Heart right ventricle (tissue), 16 donors: Measurements from ENCODE around the gene HOXB9. TPM values are rescaled to one million over a fixed set of nuclear protein-coding genes. Genes with fewer than 3 reads are reported as not detected.

Source experiments
- ATAC-seq, 8 donors: fragments of 200-7000 bp; cut with Tn5 transposase; one replicate each; pipeline ENCODE4 v1.9.1; 2020; ENCODE audit warnings: mild to moderate bottlenecking in 8 of 8, moderate library complexity in 8 of 8, moderate number of reproducible peaks in 1 of 8
- DNase-seq, 2 donors: peaks; one replicate each; pipeline ENCODE4 v3.0.0-alpha.2; 2020
- H3K27ac ChIP-seq, 10 donors: fragments of 200-600 bp; sonication (generic) in 2 of 10; one replicate each; pipeline versions ENCODE4 v1.5.0 to v1.8.0; 2020 to 2022; ENCODE audit warnings: mild to moderate bottlenecking in 3 of 10
- H3K27me3 ChIP-seq, 7 donors: fragments of 200-600 bp; one replicate each; pipeline ENCODE4 v1.8.0; 2021 to 2022; ENCODE audit warnings: mild to moderate bottlenecking in 2 of 7
- H3K36me3 ChIP-seq, 9 donors: fragments of 200-600 bp; sonication (generic) in 1 of 9; one replicate each; pipeline versions ENCODE4 v1.5.0 to v1.8.0; 2020 to 2022; ENCODE audit warnings: mild to moderate bottlenecking in 2 of 9
- H3K4me1 ChIP-seq, 9 donors: fragments of 200-600 bp; sonication (generic) in 1 of 9; one replicate each; pipeline versions ENCODE4 v1.5.0 to v1.8.0; 2020 to 2022; ENCODE audit warnings: mild to moderate bottlenecking in 4 of 9
- H3K4me3 ChIP-seq, 10 donors: fragments of 200-600 bp; sonication (generic) in 2 of 10; one replicate each; pipeline versions ENCODE4 v1.5.0 to v1.8.0; 2020 to 2022; ENCODE audit warnings: mild to moderate bottlenecking in 7 of 10, moderate library complexity in 2 of 10
- H3K9me3 ChIP-seq, 11 donors: fragments of 200-600 bp in 10 of 11; sonication (generic) in 2 of 11; one replicate each; pipeline versions ENCODE4 v1.5.0 to v1.8.0; 2013 to 2022; ENCODE audit warnings: mild to moderate bottlenecking in 2 of 11, control low read depth in 1 of 11, moderate library complexity in 1 of 11
- WGBS, 2 donors: extraction: QIAGEN DNeasy Blood & Tissue Kit; methylation state at CpG; one replicate each; pipeline ENCODE4 v1.1.7; 2013; ENCODE audit warnings: inconsistent platforms in 1 of 2; 5-methylcytosine and 5-hydroxymethylcytosine counted together
- intact Hi-C, 10 donors: fragments of 100-400 bp; cut with DNase I; formaldehyde crosslinking; loops; one replicate each; pipeline versions ENCODE4 v1.11.1 to v1.14.2; 2022
- polyA plus RNA-seq, 2 donors: library from polyadenylated mRNA; stranded (reverse); fragments of 200-250 nt; gene quantifications; one replicate each; pipeline ENCODE4 v1.2.3, GENCODE V29; 2013
- total RNA-seq, 10 donors: library from RNA; stranded (reverse); fragmentation: NEBNext Ultra II Directional in 3 of 10; extraction: Animal tissue kit (Norgen Biotek cat#: 25700) in 3 of 10; gene quantifications; one replicate each; pipeline versions ENCODE4 v1.2.1 to v1.2.4, GENCODE V29; 2021 to 2023
- TF ChIP-seq, protein P1 (sequence below), 9 donors: fragments of 200-600 bp; sonication (generic) in 2 of 9; IDR thresholded peaks; one replicate each; pipeline versions ENCODE4 v1.5.0 to v1.8.0; 2021 to 2022; ENCODE audit warnings: antibody characterized with exemption in 9 of 9, mild to moderate bottlenecking in 5 of 9, moderate library complexity in 1 of 9
- donor health status: Arrhythmogenic right ventricular cardiomyopathy.
- donor health status: ischemic (EF 13 %, LVEDD 7.1; RV severe dilation, severe dysfunction).
- donor health status: healthy with polysubstance abuse.
- donor health status: DM: no; HTN: yes; CAD: no.
- donor health status: DM: no; HTN: no; CAD: no.
- donor health status: ischemic (EF 25% LVEDD 6.9; RV normal size, moderate dysfunction).
- donor health status: ischemic (EF 25% LVEDD 5.7; RV mildly dilated, moderate dysfunction).
- donor health status: healthy.
- donor health status: DM: yes; HTN: yes; CAD: no.
- donor health status: Ischemic cardiomyopathy.
- donor health status: ischemic (EF 35%, LVEDD 5.7; RV mildly dilated, moderate dysfunction).
- donor health status: nonischemic (EF 11% LVEDD 7.7; RV severe dilation, severe dysfunction).
- donor health status: DM: yes; HTN: yes; CAD: no.
- donor health status: PGD.
- donor health status: ischemic (EF 29% LVEDD 5.4; RV normal size, mild dysfunction).
- donor health status: nonischemic (EF 23%, LVEDD 6.1; RV moderate dilation, normal function).

Gene HOXB9
- total and polyA plus RNA-seq, 12 donors: not detected

DNA sequence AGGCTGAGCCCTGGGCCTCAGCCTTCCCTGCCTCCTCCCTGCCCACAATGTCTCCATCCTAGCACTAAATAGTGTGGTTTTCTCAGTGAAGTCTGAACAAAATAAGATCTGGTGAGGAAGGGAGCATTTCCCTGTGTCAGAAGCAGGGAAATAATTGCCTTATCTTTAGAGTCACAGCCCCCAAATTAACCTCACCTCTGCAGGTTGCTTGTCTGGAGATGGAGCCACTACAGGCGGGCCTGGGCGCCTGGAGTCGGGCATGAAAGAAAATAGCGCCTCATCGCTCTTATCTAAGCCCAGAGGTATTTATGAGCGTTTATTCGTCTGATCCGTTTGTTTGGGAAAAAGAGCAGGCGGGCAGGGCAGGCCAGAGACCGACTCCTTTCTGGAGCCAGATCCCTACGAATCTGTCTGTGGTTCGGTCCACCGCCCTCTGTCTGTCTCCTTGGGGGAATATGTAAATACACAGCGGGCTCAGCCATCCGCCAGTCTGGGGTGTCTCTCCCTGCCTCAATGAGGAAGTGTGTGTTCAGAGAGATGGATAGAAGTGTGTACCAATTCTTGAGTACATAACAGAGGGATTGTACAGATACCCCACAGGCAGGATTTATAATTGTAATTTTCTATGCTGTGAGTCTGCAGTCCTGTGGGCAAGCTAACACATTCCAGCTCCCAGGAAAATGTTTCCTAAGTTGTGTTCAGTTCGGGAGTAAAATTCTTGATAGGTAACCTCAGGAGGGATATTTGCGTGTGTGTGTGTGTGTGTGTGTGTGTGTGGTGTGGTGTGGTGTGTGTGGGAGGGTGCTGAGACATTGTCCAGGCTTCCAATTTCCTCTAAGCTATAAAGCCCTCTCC is 25.7 kb downstream of the HOXB9 start:
- Histone ChIP-seq H3K36me3 (no peaks in the 10 kb centered on the region), H3K4me1 (peaks cover 3 to 38% (median 19%) of the 10 kb centered on the region in 9 donors), H3K27me3 (peaks cover 67 to 100% (median 98%) of the 10 kb centered on the region in 7 donors), H3K4me3 (no peak overlapping the region), H3K9me3 (peaks cover 0 to 8% (median 0%) of the 10 kb centered on the region in 11 donors), H3K27ac (no peak overlapping the region)
- 13 to 27% methylated on average over 17 of the region's 17 CpGs for WGBS, 2 donors
- ATAC-seq (no peak), DNase-seq (no peak)
- TF ChIP-seq, protein P1, sequence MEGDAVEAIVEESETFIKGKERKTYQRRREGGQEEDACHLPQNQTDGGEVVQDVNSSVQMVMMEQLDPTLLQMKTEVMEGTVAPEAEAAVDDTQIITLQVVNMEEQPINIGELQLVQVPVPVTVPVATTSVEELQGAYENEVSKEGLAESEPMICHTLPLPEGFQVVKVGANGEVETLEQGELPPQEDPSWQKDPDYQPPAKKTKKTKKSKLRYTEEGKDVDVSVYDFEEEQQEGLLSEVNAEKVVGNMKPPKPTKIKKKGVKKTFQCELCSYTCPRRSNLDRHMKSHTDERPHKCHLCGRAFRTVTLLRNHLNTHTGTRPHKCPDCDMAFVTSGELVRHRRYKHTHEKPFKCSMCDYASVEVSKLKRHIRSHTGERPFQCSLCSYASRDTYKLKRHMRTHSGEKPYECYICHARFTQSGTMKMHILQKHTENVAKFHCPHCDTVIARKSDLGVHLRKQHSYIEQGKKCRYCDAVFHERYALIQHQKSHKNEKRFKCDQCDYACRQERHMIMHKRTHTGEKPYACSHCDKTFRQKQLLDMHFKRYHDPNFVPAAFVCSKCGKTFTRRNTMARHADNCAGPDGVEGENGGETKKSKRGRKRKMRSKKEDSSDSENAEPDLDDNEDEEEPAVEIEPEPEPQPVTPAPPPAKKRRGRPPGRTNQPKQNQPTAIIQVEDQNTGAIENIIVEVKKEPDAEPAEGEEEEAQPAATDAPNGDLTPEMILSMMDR (IDR thresholded peaks at IDR 0.05): no peak
- intact Hi-C loops: no loop called here

DNA sequence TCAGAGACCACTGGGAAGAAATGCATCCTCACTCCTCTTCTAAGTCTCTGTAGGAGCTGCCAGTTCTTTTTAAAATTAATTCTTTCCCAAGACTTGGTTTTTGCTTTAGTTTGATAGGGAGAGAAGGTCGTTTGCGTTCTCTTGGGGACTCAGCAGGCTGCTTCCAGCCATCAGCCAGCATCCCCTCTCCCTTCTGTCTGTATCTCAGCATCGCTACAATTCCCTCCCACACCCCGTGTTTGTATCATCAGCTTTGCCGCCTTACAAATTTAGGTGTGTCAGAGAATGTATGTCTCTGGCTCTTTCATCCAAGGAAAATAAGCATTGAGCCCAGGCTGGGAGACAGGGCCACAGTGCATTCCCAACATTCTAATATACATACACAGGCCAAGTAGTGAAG is 26.8 kb downstream of the HOXB9 start:
- H3K36me3 ChIP-seq: no peaks in the 10 kb centered on the region
- H3K27ac ChIP-seq: no peak overlapping the region
- DNase-seq (no peak), ATAC-seq (no peak)
- no peak overlapping the region for H3K4me3 ChIP-seq
- 32 to 42% methylated on average over 5 of the region's 5 CpGs for WGBS, 2 donors
- peaks cover 0 to 8% (median 0%) of the 10 kb centered on the region in 11 donors for H3K9me3 ChIP-seq
- peaks cover 3 to 38% (median 19%) of the 10 kb centered on the region in 9 donors for H3K4me1 ChIP-seq
- peaks cover 68 to 100% (median 98%) of the 10 kb centered on the region in 7 donors for H3K27me3 ChIP-seq
- intact Hi-C loops: loop anchor here in 3 of 10 donors (10.0 kb wide), 2 partner anchors 255 to 265 kb away; no protein-coding TSS in a partner anchor
- TF ChIP-seq, protein P1 (IDR thresholded peaks at IDR 0.05): no peak

DNA sequence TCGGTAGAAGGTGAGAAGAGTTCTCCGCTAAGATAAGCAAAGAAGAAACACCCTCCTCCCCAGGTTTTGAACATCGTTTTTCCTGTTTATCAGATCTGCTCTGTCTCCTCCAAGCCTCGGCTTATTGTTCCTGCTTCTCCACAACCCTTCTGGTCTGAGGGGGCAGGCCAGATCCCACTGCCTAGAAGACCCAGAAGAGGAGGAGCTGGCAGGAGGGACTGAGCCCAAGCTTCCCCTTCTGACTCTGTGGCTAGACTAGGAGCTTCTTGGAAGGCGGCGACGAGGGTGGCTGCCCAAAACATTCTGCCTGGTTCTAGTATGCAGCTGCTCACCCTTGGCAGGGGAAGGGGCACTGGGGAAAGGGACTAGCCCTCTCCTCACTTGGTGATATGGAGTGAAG is 27.4 kb downstream of the HOXB9 start:
- WGBS, 2 donors: 10 to 18% methylated on average over 7 of the region's 7 CpGs
- H3K27me3 ChIP-seq: peaks cover 66 to 100% (median 98%) of the 10 kb centered on the region in 7 donors
- peaks cover 0 to 8% (median 0%) of the 10 kb centered on the region in 11 donors for H3K9me3 ChIP-seq
- no peak overlapping the region for H3K27ac ChIP-seq
- H3K36me3 ChIP-seq: no peaks in the 10 kb centered on the region
- ATAC-seq: no peak
- TF ChIP-seq, protein P1 (IDR thresholded peaks at IDR 0.05): no peak
- no peak overlapping the region for H3K4me3 ChIP-seq
- peaks cover 3 to 44% (median 19%) of the 10 kb centered on the region in 9 donors for H3K4me1 ChIP-seq
- intact Hi-C loops: loop anchor here in 3 of 10 donors (10.0 kb wide), 2 partner anchors 254 to 264 kb away; no protein-coding TSS in a partner anchor
- DNase-seq: no peak

DNA sequence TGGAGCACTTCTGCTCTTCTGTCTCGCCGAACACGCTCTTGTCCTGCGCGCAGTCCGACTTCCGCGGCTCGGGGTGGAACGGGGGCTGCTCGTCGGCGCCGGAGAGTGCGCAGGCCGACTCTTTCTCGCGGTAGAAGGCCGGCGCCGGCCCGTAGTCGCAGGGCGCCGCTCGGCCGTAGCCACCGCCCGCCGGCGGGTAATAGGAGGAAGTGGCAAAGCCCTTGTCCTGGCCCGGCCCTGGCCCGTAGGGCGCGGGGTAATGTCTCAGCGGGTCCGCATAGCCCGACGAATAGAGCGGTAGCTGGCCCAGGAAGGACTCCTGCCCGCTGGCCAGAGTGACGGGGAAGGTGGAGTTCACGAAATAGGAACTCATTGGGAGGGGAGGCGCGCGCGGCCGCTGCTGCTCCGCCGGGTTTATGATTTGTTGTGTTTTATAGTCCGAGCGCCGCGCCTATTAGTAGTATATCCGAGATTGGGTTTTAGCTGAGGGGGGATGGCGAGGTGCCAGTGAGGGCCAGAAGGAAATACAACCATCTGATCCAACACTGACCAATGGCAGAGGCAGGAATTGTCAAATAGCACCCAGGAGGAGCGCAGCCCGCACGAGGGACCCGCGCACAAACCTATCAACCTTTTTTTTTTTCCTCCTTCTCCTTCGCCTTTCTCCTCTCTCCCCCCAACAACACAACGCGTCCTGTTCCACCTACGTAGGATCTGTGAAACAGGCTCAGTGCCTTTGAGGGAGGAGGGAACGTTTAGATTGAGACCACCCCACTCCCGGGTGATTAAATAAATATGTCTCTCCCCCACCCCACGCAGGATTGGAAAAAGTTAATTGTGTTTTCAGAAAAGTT is 28.2 kb downstream of the HOXB9 start:
- Histone ChIP-seq H3K36me3 (no peaks in the 10 kb centered on the region), H3K27ac (peak overlapping the region in 6 of 10 donors; percentile 3 to 71 (median 31)), H3K4me1 (peaks cover 3 to 52% (median 24%) of the 10 kb centered on the region in 9 donors), H3K4me3 (peak overlapping the region; percentile 24 to 56 (median 40)), H3K9me3 (peaks cover 0 to 2% (median 0%) of the 10 kb centered on the region in 11 donors), H3K27me3 (peaks cover 63 to 100% (median 98%) of the 10 kb centered on the region in 7 donors)
- no peak for DNase-seq
- 1 to 2% methylated on average over 68 of the region's 68 CpGs for WGBS, 2 donors
- intact Hi-C loops: loop anchor here in 3 of 10 donors (10.0 kb wide), 2 partner anchors 253 to 263 kb away; no protein-coding TSS in a partner anchor
- TF ChIP-seq, protein P1 (IDR thresholded peaks at IDR 0.05): no peak
- ATAC-seq: peak in 7 of 8 donors; percentile 26 to 57 (median 39)
